HepG2 (cell line): ENCODE measurements around the gene CFAP70. TPM values are rescaled to one million over a fixed set of nuclear protein-coding genes. Genes with fewer than 3 reads are reported as not detected.

ENCODE experiments used
- ETV6 ChIP-seq: sonication (generic); formaldehyde crosslinking; conservative IDR thresholded peaks from 2 replicates; pipeline ENCODE4 v1.4.0; 2020; ENCODE audit warnings: missing genetic modification reagents
- IKZF1 ChIP-seq: fragments of 450-650 bp; IDR thresholded peaks from 2 replicates; pipeline ENCODE4 v1.7.1; 2016
- IRF9 ChIP-seq: sonication (generic); formaldehyde crosslinking; IDR thresholded peaks from 2 replicates; pipeline ENCODE4 v1.8.0; 2022; ENCODE audit warnings: missing genetic modification reagents, mild to moderate bottlenecking, borderline replicate concordance
- JUND ChIP-seq: sonication (generic); formaldehyde crosslinking; IDR thresholded peaks from 2 replicates; pipeline ENCODE4 v1.8.0; 2022; ENCODE audit warnings: mild to moderate bottlenecking, missing genetic modification reagents
- PITX1 ChIP-seq: sonication (generic); formaldehyde crosslinking; IDR thresholded peaks from 2 replicates; pipeline ENCODE4 v1.5.1; 2020; ENCODE audit warnings: mild to moderate bottlenecking, missing genetic modification reagents
- PLSCR1 ChIP-seq: sonication (generic); formaldehyde crosslinking; IDR thresholded peaks from 2 replicates; pipeline ENCODE4 v1.5.0; 2020; ENCODE audit warnings: missing genetic modification reagents, mild to moderate bottlenecking, borderline replicate concordance
- PREB ChIP-seq: sonication (generic); formaldehyde crosslinking; IDR thresholded peaks from 2 replicates; pipeline ENCODE4 v1.4.0; 2020; ENCODE audit warnings: missing genetic modification reagents
- SRF ChIP-seq: IDR thresholded peaks from 2 replicates; pipeline ENCODE4 v1.6.1; 2011; ENCODE audit warnings: mild to moderate bottlenecking, low read depth, low read length, moderate library complexity
- SRY ChIP-seq: sonication (generic); formaldehyde crosslinking; IDR thresholded peaks from 2 replicates; pipeline ENCODE4 v1.8.0; 2022; ENCODE audit warnings: mild to moderate bottlenecking, missing genetic modification reagents
- ZBTB39 ChIP-seq: sonication (generic); formaldehyde crosslinking; IDR thresholded peaks from 2 replicates; pipeline ENCODE4 v1.5.0; 2020; ENCODE audit warnings: missing genetic modification reagents
- ZNF280D ChIP-seq: sonication (generic); formaldehyde crosslinking; IDR thresholded peaks from 2 replicates; pipeline ENCODE4 v1.5.1; 2020; ENCODE audit warnings: mild to moderate bottlenecking, missing genetic modification reagents
- ZNF644 ChIP-seq: IDR thresholded peaks from 2 replicates; pipeline ENCODE4 v1.6.1; 2016; ENCODE audit warnings: low read depth
- ZNF704 ChIP-seq: sonication (generic); formaldehyde crosslinking; IDR thresholded peaks from 2 replicates; pipeline ENCODE4 v1.8.1; 2023; ENCODE audit warnings: mild to moderate bottlenecking, inconsistent platforms, moderate library complexity, missing genetic modification reagents, borderline replicate concordance
- ZNF776 ChIP-seq: sonication (generic); formaldehyde crosslinking; IDR thresholded peaks from 2 replicates; pipeline ENCODE4 v1.4.0; 2020; ENCODE audit warnings: mild to moderate bottlenecking, missing genetic modification reagents
- ZNF784 ChIP-seq: sonication (generic); formaldehyde crosslinking; IDR thresholded peaks from 2 replicates; pipeline ENCODE4 v1.5.1; 2020; ENCODE audit warnings: missing genetic modification reagents, mild to moderate bottlenecking, borderline replicate concordance
- polyA plus RNA-seq, 8 experiments: library from polyadenylated mRNA; depleted of rRNA in 3 of 8; stranded (reverse) in 7 of 8; unstranded in 1 of 8; fragments of >200 nt; fragmentation: Illumina TruSeq in 4 of 8; extraction: Trizol in 4 of 8; gene quantifications; 2 replicates each; pipeline versions ENCODE4 v1.2.1 to v1.2.3, GENCODE V29; 2011 to 2016; ENCODE audit warnings: low read depth in 4 of 8, missing spikeins in 1 of 8, mixed read lengths in 1 of 8; ENCODE audit not compliant: insufficient read depth in 1 of 8
- total RNA-seq, 5 experiments: library from RNA; depleted of rRNA; stranded (reverse); fragments of >200 nt; fragmentation: Illumina TruSeq; extraction: Trizol; gene quantifications; 2 replicates each; pipeline ENCODE4 v1.2.3, GENCODE V29; 2016; ENCODE audit warnings: low read depth in 1 of 5

The CFAP70 gene
- total and polyA plus RNA-seq, 2 of the 13 experiments (the other 11 are each of a cell fraction or from before 2014, with no cell fraction given) = 0.27 to 0.38 TPM

GRCh38 chr10:73246646-73247508, 111.8 kb downstream of the CFAP70 start, which contains the start of gene DNAJC9 (continued):
- TF ChIP-seq PREB (CRISPR knock-in tag) (no peak), ZNF280D (CRISPR knock-in tag) (peak; percentile 26; the same call in 1 of the 2 replicates), PLSCR1 (CRISPR knock-in tag) (0 out of 2 replicates have a peak, but pooled peaks have one; percentile 76), IKZF1 (no peak), ETV6 (peak; percentile 85; the same call in 1 of the 2 replicates), ZNF784 (CRISPR knock-in tag) (peak; percentile 88), SRF (no peak), SRY (CRISPR knock-in tag) (peak; percentile 72; the same call in 1 of the 2 replicates), JUND (CRISPR knock-in tag) (peak; percentile 37; the same call in 1 of the 2 replicates), IRF9 (CRISPR knock-in tag) (peak; percentile 98; the same call in 1 of the 2 replicates), ZNF776 (CRISPR knock-in tag) (peak; percentile 87; the same call in 1 of the 2 replicates), ZNF704 (CRISPR knock-in tag) (no peak), ZNF644 (CRISPR knock-in tag) (no peak), PITX1 (CRISPR knock-in tag) (peak; percentile 57; the same call in 1 of the 2 replicates), ZBTB39 (CRISPR knock-in tag) (peak; percentile 80; the same call in 1 of the 2 replicates)
